HG03460 (cell line): ENCODE measurements around the gene CARS1.

Experiments used
- ATAC-seq: cut with Tn5 transposase; IDR thresholded peaks from one replicate; pipeline ENCODE4 v1.9.1; 2021; ENCODE audit not compliant: unreplicated experiment

CARS1 gene

DNA sequence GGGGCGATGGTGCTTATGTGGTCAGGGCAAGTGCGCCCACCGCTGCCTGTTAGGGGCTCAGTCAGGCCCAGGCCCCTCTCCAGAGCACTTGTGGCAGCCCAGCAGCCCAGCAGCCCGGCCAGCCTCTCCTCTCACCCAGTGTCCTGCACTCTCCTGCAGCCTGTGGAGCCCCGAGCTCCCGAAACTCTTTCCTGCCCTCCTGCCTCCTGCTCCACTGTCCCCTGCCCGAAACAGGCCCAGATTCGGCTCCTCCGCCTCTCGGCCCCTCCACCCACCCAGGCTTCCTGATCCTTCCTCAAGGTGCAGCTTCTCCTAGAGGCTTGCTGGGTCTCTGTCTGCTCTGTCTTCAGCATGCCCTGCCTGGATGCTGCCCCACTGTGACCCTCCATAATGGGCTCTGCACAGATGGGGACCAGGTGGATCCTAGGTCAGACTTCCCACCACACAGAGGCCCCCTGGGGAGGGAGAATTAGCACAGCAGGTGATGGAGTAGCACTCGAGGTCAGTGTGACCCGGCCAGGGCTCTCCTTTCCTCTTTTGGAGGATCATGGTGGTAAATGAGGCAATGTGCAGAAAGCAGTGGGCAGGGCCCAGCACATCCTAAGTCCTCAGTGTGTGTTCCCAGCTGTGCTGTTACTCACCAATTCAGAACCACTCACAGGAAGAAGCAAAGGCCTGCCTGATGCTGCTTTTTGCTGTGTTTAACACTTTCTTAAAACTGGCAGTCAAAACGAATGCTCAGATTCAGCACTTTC lies 46.5 kb downstream of the CARS1 start:
- no peak for ATAC-seq

DNA sequence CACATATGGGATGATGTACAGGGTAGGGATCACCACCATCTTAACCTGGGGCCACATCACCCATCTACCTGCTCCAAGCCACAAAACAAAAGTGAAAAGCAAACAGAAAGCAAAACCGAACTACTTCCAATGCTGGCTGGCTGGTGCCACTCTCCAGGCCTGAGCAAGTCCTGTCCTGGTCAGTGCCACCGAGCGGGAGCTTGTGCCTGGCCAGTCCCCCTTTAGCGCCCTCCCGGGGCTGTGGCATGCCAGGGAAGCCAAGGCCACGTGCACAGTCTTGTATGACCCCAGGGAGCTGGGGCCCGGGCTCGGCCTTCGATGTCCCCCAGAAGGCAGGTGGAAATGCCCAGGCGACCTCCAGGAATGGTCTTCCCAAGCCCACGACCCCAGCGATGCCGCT lies 47.2 kb downstream of the CARS1 start:
- no peak for ATAC-seq

DNA sequence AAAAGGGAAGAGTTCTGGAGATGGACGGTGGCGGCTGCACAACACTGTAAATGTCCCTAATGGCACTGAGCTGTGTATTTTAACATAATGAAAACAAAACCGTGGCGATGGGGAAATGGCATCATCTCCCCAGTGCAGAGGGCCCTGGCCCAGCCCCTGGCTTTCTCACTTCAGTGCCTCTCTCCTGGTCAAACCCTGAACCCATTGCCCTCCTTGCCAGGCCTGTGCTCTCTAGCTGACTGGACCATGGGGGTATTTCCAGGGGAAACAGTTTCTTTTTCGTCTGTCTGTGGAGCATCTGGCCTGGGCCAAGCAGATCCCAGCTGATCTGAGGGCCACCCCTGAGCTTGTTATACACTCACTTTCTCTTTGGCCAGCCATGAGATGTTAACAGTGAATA lies 47.7 kb downstream of the CARS1 start:
- no peak for ATAC-seq

GRCh38 chr11:3008746-3009336 lies 48.4 kb downstream of the CARS1 start:
- ATAC-seq, result no peak

GRCh38 chr11:3007404-3008010 lies 49.7 kb downstream of the CARS1 start:
- ATAC-seq, result no peak

GRCh38 chr11:3006505-3007260 lies 50.5 kb downstream of the CARS1 start:
- ATAC-seq, result no peak

- no peak for ATAC-seq
Measured at GRCh38 chr11:3004481-3004880, 52.7 kb downstream of the CARS1 start.

DNA sequence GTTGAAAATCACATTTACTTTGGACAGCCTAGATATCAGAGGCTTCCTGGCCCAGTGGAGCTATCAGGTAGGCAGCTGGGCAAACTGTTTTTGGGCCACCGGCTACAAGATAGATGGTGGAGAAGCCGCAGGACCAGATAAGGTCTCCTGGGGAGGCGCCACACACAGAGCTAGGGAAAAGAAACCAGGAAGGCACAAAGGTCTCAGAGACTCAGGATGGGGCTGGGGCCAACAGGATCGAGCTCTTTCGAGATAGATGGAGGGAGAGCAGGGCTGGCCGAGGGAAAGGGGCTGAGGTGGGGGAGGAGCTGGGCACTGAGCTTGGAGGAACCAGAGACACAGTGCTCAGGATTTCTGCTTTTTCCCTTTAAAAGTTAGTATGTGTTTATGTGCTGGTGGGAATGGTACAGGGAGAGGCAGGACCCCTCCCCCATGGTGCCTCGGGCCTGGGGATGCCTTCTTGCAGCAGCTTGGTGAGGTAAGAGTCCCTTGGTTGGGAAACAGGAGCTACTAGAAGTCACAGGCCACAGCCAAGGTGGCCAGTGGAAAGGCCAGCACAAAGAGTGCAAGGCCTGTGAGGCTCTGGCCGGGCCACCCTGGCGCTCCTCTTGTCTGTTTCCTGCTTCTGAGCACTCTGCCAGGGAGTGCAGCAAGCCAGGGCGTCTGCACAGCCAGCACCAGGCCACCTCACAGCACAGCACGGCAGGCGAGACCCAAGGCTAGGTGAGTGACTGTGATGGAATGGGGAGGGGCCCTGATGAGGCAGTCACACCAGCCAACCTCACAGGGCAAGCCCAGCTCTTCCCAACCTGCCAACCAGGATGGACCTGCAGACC lies 53.6 kb downstream of the CARS1 start:
- no peak for ATAC-seq

GRCh38 chr11:3002871-3003270 lies 54.4 kb downstream of the CARS1 start:
- no peak for ATAC-seq

DNA sequence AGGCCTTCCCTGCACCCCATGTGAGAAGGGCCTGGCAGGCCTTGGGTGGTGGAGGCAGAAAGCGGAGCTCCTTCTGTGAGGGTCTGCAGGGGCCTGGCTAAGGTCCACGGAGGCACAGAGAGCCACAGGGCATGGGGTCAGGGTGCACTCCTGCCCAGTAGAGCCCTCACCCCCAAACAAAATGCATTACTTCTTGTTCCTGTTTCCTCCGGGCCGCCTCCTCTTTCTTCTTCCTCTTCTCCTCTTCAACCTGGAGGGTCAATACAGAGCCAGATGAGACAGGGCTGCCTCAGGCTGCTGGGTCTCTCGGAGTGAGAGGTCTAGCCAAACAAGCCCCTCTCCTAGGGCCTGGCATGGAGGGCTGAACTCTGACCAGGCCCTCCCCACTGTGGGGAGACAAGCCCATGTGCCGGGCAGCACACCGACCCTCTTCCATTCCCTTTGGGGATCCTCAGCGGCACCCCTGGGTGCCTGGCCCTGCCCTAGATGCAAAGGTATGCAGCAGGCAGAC lies 54.8 kb downstream of the CARS1 start:
- no peak for ATAC-seq

DNA sequence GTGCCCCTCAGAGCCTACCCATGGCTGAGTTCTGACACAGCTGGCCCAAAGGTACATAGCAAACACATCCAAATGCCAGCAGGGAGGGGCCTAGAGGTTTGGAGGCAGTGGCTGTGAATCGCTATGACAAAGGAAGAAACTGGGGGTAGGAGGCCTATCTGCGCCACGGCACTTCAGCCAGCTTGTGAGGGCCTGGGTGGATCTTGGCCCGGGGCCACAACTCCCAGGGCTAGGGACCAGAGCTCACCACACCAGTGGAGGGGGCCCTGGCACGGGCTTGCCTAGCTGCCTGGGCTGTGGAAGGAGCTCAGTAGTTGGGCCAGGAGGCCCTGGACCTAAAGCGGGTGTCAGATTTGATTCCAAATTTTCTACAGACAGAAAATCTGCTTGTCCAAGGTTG lies 55.7 kb downstream of the CARS1 start:
- ATAC-seq, result no peak

GRCh38 chr11:3000032-3000961 lies 56.9 kb downstream of the CARS1 start:
- ATAC-seq, result no peak

- ATAC-seq, result no peak
Measured at GRCh38 chr11:2999464-2999998, 57.7 kb downstream of the CARS1 start.

GRCh38 chr11:2998073-2998850 lies 59.0 kb downstream of the CARS1 start:
- ATAC-seq, result no peak

DNA sequence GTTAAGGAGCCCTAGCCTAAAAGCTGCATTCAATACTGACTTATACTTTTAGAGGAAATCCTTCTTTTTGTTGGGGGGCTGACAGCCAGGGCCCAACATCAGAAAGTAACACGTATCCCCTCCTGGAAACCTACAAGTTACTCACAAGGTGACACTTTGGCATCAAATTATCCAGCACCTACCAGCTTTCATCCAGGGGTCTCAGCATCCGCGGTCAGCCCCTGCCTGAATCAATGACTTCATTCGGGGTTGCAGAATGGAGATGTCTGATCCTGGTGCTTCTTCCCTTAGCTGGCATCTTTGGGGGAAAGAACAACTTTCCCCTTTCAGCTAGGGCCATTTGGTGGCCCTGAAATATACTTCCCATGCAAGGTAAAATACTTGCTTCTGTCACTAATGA lies 59.8 kb downstream of the CARS1 start:
- ATAC-seq, result no peak

GRCh38 chr11:2996976-2997375 lies 60.2 kb downstream of the CARS1 start:
- ATAC-seq, result no peak

- ATAC-seq, result no peak
Measured at GRCh38 chr11:2995893-2996554, 61.2 kb downstream of the CARS1 start.

- no peak for ATAC-seq
Measured at GRCh38 chr11:2995031-2995561, 62.1 kb downstream of the CARS1 start.
